ENCODE measurements around the gene GALNT9. TPM values are rescaled to one million over a fixed set of nuclear protein-coding genes. Genes with fewer than 3 reads are reported as not detected.

GALNT9 gene
- total and polyA plus RNA-seq, 10 donors = 0.20 to 2.4 (median 0.84) TPM

DNA sequence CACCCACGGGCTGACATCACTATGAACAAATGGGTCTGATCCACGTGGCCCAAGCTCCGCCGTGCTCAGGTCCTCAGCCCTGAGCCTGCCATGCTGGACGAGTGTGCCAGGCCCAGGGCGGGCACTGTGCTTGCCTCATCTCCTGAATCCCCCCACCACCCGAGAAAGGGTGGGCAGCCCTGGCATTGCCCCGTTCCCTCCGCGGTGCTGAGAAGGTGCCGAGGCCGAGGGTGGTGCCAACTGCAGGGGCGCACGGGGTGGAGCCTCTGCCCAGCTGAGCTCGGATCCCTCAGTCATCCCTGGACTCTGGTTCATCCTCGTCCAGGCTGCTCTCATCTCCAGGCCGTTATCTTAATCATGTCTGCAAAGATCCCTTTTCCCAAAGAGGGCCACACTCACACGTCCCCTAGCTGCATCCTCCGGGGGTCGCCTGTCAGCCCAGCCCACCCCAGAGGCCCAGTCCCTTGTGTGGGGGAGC lies 124.6 kb downstream of the GALNT9 start:
- TF ChIP-seq POLR2AphosphoS5 (IDR thresholded peaks at IDR 0.05) (no peak), POLR2A (IDR thresholded peaks at IDR 0.05) (no peak)
- TF ChIP-seq, protein P1, sequence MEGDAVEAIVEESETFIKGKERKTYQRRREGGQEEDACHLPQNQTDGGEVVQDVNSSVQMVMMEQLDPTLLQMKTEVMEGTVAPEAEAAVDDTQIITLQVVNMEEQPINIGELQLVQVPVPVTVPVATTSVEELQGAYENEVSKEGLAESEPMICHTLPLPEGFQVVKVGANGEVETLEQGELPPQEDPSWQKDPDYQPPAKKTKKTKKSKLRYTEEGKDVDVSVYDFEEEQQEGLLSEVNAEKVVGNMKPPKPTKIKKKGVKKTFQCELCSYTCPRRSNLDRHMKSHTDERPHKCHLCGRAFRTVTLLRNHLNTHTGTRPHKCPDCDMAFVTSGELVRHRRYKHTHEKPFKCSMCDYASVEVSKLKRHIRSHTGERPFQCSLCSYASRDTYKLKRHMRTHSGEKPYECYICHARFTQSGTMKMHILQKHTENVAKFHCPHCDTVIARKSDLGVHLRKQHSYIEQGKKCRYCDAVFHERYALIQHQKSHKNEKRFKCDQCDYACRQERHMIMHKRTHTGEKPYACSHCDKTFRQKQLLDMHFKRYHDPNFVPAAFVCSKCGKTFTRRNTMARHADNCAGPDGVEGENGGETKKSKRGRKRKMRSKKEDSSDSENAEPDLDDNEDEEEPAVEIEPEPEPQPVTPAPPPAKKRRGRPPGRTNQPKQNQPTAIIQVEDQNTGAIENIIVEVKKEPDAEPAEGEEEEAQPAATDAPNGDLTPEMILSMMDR (IDR thresholded peaks at IDR 0.05 in 8 of 11, conservative IDR thresholded peaks at IDR 0.05 in 3 of 11) = no peak
- peak overlapping the region in 2 of 8 donors; percentile 13 to 48 for H3K4me3 ChIP-seq
- no peaks in the 10 kb centered on the region for H3K36me3 ChIP-seq
- H3K9me3 ChIP-seq = peaks cover 0 to 4% (median 0%) of the 10 kb centered on the region in 8 donors
- DNase-seq = no peak
- intact Hi-C loops (cut with DNase I; ENCODE audit: low total_unique reads) = no loop called here
- H3K27ac ChIP-seq = no peak overlapping the region
- 38 to 66% (median 57%) methylated on average over 11 to 20 of the region's 20 CpGs for WGBS, 5 donors
- peaks cover 0 to 17% (median 10%) of the 10 kb centered on the region in 6 donors for H3K4me1 ChIP-seq
- H3K27me3 ChIP-seq (replicated peaks in 1 of 7) = peaks cover 0 to 76% (median 36%) of the 10 kb centered on the region in 7 donors

DNA sequence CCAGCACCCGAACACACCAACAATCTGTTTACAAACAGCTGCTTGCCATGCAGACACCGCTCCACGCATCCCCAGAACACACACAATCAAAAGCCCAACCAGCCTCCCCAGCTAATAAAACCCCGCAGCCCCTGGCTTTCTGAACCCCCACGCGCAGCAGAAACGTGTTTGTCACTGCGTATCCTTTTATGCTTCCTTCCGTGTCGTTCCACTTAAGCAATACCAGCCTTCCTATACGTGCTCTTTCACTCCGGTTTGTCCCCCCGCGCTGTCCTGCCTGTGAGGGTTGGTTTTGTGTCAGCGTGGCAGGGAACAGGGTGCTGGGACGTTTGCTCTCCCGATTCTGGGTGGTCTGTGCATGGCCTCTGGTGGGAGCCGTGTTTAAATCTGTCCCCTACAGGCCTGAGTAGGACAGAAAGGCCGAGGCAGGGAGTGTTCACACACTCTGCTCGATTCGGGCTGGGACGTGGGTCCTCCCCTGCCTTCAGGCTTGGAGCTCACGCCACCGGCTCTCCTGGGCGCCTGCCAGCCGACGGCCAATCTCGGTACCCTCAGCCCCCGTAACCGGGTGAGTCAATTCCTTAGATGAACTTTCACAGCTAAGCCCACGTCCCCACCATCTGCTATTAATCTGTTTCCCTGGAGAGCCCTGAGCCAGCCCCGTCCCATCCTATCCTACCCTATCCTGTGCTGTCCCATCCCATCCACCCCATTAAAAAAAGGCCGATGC lies 125.2 kb downstream of the GALNT9 start:
- WGBS, 5 donors = 61 to 71% (median 62%) methylated on average over 30 to 33 of the region's 33 CpGs
- DNase-seq = no peak
- H3K27me3 ChIP-seq (replicated peaks in 1 of 7) = peaks cover 0 to 83% (median 36%) of the 10 kb centered on the region in 7 donors
- H3K4me1 ChIP-seq = peaks cover 0 to 17% (median 10%) of the 10 kb centered on the region in 6 donors
- no peak overlapping the region for H3K27ac ChIP-seq
- intact Hi-C loops (cut with DNase I; ENCODE audit: low total_unique reads) = no loop called here
- H3K36me3 ChIP-seq = no peaks in the 10 kb centered on the region
- no peak overlapping the region for H3K4me3 ChIP-seq
- TF ChIP-seq, protein P1 (IDR thresholded peaks at IDR 0.05 in 8 of 11, conservative IDR thresholded peaks at IDR 0.05 in 3 of 11) = no peak
- TF ChIP-seq POLR2A (IDR thresholded peaks at IDR 0.05) (no peak), POLR2AphosphoS5 (IDR thresholded peaks at IDR 0.05) (no peak)
- peaks cover 0 to 4% (median 0%) of the 10 kb centered on the region in 8 donors for H3K9me3 ChIP-seq

DNA sequence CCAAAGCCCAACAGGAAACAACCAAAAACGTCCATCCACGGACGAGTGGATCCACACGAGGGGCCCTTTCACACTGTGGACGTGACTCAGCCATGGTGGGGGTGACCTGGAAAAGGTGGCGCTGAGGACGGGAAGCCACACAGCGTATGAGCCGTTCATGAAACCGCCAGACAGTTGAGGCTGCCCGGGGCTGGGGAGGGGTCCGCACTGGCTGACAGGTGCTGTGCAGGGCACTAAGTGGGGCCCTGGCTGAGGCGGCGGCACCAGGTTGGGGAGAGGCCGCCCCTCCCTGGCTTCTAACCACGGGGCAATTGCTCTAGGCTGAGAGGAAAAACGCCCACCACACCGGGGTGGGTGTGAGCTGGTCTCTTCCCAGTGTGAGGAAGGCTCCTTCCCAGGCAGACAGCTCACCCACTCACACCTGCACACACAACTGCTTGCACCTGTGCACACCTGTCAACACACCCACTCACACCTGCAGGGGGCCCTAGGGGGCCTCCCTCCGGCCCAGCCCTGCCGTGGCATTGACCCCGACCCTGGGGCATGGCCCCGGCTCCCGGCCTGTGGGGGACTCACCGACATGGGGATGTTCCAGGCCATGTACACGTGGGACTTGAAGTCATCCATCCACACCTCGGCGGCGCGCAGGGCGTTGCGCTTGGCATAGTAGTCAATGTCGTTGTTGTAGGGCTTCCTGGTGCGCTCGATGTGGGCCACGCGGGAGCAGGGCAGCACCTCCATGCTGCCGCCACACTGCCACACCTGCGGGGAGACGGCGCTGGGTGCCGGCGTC lies 126.3 kb downstream of the GALNT9 start:
- peaks cover 0 to 90% (median 36%) of the 10 kb centered on the region in 7 donors for H3K27me3 ChIP-seq (replicated peaks in 1 of 7)
- intact Hi-C loops (cut with DNase I; ENCODE audit: low total_unique reads) = no loop called here
- peaks cover 0 to 17% (median 10%) of the 10 kb centered on the region in 6 donors for H3K4me1 ChIP-seq

More for the DNA sequence above, 126.3 kb downstream of the GALNT9 start:
- H3K36me3 ChIP-seq = no peaks in the 10 kb centered on the region
- H3K27ac ChIP-seq = no peak overlapping the region
- no peak overlapping the region for H3K4me3 ChIP-seq
- no peak for DNase-seq
- WGBS, 5 donors = 78 to 86% (median 80%) methylated on average over 33 to 42 of the region's 42 CpGs
- no peak for TF ChIP-seq POLR2A (IDR thresholded peaks at IDR 0.05)
- TF ChIP-seq, protein P1 (IDR thresholded peaks at IDR 0.05 in 8 of 11, conservative IDR thresholded peaks at IDR 0.05 in 3 of 11) = no peak
- no peak for TF ChIP-seq POLR2AphosphoS5 (IDR thresholded peaks at IDR 0.05)
- peaks cover 0 to under 1% (median 0%) of the 10 kb centered on the region in 8 donors for H3K9me3 ChIP-seq
